22Rv1 (cell line): Measurements from ENCODE around the gene CFAP91.

Source experiments
- CTCF ChIP-seq: fragments of 450-650 bp; IDR thresholded peaks from 2 replicates; pipeline ENCODE4 v1.5.1; 2017; ENCODE audit warnings: mild to moderate bottlenecking
- ZFX ChIP-seq: fragments of 450-650 bp; IDR thresholded peaks from 2 replicates; pipeline ENCODE4 v1.6.1; 2017; ENCODE audit warnings: antibody characterized with exemption, borderline replicate concordance

- TF ChIP-seq CTCF (no peak), ZFX (no peak)
Observed at GRCh38 chr3:119729996-119730395, 27.2 kb downstream of the CFAP91 start.
